Adrenal gland (tissue), 12 donors: ENCODE results near the gene KCTD5. TPM values are rescaled to one million over a fixed set of nuclear protein-coding genes. Genes with fewer than 3 reads are reported as not detected.

Source experiments
- DNase-seq, 7 donors: peaks; one replicate each; pipeline ENCODE4 v3.0.0-alpha.2; 2019 to 2020
- H3K27ac ChIP-seq, 5 donors: fragments of 200-600 bp; sonication (generic) in 4 of 5; 1 replicate in 3 of 5; 2 replicates in 2 of 5; pipeline versions ENCODE4 v1.5.1 to v1.8.0; 2016 to 2020; ENCODE audit warnings: mild to moderate bottlenecking in 1 of 5
- H3K27me3 ChIP-seq: fragments of 200-600 bp; 2 replicates; pipeline ENCODE4 v1.8.0; 2021
- H3K36me3 ChIP-seq, 2 donors: fragments of 200-600 bp; replicated peaks in 1 of 2; 1 replicate in 1 of 2; 2 replicates in 1 of 2; pipeline versions ENCODE4 v1.5.1 to v1.8.0; 2018 to 2022
- H3K4me1 ChIP-seq, 2 donors: fragments of 200-600 bp; replicated peaks in 1 of 2; 1 replicate in 1 of 2; 2 replicates in 1 of 2; pipeline versions ENCODE4 v1.5.1 to v1.8.0; 2018 to 2021
- H3K4me3 ChIP-seq, 4 donors: fragments of 200-600 bp; sonication (generic) in 3 of 4; one replicate each; pipeline ENCODE4 v1.5.1; 2016 to 2018
- H3K9me3 ChIP-seq, 3 donors: fragments of 200-600 bp; sonication (generic) in 1 of 3; replicated peaks in 1 of 3; 1 replicate in 2 of 3; 2 replicates in 1 of 3; pipeline versions ENCODE4 v1.5.1 to v1.8.0; 2016 to 2021
- POLR2A ChIP-seq, 2 donors: fragments of 450-650 bp; IDR thresholded peaks; one replicate each; pipeline ENCODE4 v1.6.1; 2017; ENCODE audit warnings: antibody characterized with exemption in 2 of 2, mild to moderate bottlenecking in 2 of 2, moderate library complexity in 1 of 2
- WGBS, 4 donors: extraction: QIAGEN DNeasy Blood & Tissue Kit in 2 of 4; methylation state at CpG; one replicate each; pipeline versions ENCODE4 v1.1.5 to v1.1.7; 2013 to 2017; 5-methylcytosine and 5-hydroxymethylcytosine counted together
- intact Hi-C, 2 donors: fragments of 100-400 bp; cut with DNase I; formaldehyde crosslinking; loops; one replicate each; pipeline versions ENCODE4 v1.14.1 to v1.15.0; 2022 to 2023
- polyA plus RNA-seq, 3 donors: library from polyadenylated mRNA; stranded (reverse); fragments of 200-250 nt in 2 of 3; fragments of 350-450 nt in 1 of 3; fragmentation: Illumina TruSeq in 1 of 3; extraction: RNeasy Lipid Tissue Mini Kit (QIAGEN cat#74804) in 1 of 3; gene quantifications; one replicate each; pipeline ENCODE4 v1.2.3, GENCODE V29; 2013 to 2014
- total RNA-seq, 9 donors: library from RNA; depleted of rRNA in 4 of 9; stranded (reverse); fragments of >200 nt in 4 of 9; fragments of 120-200 nt in 1 of 9; fragmentation: NEBNext Ultra II Directional in 1 of 9; extraction: Animal tissue kit (Norgen Biotek cat#: 25700) in 1 of 9; gene quantifications; one replicate each; pipeline versions ENCODE4 v1.1.0 to v1.2.4, GENCODE V29; 2013 to 2023
- TF ChIP-seq, protein P1 (sequence below), 6 experiments: fragments of 450-650 bp in 4 of 6; fragments of 200-600 bp in 2 of 6; sonication (generic) in 1 of 6; IDR thresholded peaks; 1 replicate in 5 of 6; 2 replicates in 1 of 6; pipeline versions ENCODE4 v1.5.1 to v1.8.0; 2016 to 2021; ENCODE audit warnings: antibody characterized with exemption in 6 of 6, mild to moderate bottlenecking in 2 of 6, moderate library complexity in 1 of 6
- donor health status: healthy with polysubstance abuse.
- donor health status: Bipolar disorder and iron deficiency.
- donor health status: DM: yes; HTN: yes; CAD: no.
- donor health status: DM: no; HTN: no; CAD: no.
- donor health status: DM: no; HTN: no; CAD: no.
- donor health status: DM: yes; HTN: yes; CAD: no.

KCTD5 gene
- total and polyA plus RNA-seq, 12 donors: 11.0 to 81.5 (median 18.7) TPM

DNA sequence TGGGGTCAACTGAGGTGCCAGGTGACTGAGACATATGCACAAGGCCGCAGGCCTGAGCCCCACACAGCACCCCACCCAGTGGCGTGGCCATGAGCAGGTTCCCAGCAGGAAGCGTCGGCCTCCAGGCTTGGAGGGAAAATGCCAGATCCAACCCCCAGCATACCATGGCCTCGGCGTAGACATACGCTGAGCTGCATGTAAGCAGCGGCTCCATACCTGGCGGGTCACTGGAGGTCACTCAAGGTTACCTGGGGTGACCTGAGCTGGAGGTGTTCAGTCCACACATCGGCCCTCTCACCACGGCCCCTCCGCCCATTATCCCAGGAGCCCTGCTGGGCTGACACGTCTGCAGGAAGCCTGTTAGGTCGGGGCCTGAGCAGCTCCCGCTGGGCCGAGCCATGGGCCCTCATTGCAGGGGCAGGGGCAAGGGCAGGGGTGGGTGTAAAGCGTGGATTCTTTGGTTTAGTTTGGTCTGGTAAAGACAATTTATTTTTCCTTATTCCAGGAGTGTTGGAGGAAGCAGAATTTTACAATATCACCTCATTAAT is 15.2 kb downstream of the KCTD5 start:
- H3K27me3 ChIP-seq: no peaks in the 10 kb centered on the region
- H3K36me3 ChIP-seq: peaks cover 0 to 53% of the 10 kb centered on the region in 2 donors
- no peak overlapping the region for H3K4me3 ChIP-seq
- no peaks in the 10 kb centered on the region for H3K9me3 ChIP-seq
- H3K4me1 ChIP-seq: peaks cover 6 to 13% of the 10 kb centered on the region in 2 donors
- TF ChIP-seq, protein P1, sequence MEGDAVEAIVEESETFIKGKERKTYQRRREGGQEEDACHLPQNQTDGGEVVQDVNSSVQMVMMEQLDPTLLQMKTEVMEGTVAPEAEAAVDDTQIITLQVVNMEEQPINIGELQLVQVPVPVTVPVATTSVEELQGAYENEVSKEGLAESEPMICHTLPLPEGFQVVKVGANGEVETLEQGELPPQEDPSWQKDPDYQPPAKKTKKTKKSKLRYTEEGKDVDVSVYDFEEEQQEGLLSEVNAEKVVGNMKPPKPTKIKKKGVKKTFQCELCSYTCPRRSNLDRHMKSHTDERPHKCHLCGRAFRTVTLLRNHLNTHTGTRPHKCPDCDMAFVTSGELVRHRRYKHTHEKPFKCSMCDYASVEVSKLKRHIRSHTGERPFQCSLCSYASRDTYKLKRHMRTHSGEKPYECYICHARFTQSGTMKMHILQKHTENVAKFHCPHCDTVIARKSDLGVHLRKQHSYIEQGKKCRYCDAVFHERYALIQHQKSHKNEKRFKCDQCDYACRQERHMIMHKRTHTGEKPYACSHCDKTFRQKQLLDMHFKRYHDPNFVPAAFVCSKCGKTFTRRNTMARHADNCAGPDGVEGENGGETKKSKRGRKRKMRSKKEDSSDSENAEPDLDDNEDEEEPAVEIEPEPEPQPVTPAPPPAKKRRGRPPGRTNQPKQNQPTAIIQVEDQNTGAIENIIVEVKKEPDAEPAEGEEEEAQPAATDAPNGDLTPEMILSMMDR (IDR thresholded peaks at IDR 0.05): no peak
- no peak for TF ChIP-seq POLR2A (IDR thresholded peaks at IDR 0.05)
- WGBS, 4 donors: 94 to 98% (median 95%) methylated on average over 9 to 17 of the region's 17 CpGs
- intact Hi-C loops: no loop called here
- no peak for DNase-seq
- H3K27ac ChIP-seq: no peak overlapping the region

DNA sequence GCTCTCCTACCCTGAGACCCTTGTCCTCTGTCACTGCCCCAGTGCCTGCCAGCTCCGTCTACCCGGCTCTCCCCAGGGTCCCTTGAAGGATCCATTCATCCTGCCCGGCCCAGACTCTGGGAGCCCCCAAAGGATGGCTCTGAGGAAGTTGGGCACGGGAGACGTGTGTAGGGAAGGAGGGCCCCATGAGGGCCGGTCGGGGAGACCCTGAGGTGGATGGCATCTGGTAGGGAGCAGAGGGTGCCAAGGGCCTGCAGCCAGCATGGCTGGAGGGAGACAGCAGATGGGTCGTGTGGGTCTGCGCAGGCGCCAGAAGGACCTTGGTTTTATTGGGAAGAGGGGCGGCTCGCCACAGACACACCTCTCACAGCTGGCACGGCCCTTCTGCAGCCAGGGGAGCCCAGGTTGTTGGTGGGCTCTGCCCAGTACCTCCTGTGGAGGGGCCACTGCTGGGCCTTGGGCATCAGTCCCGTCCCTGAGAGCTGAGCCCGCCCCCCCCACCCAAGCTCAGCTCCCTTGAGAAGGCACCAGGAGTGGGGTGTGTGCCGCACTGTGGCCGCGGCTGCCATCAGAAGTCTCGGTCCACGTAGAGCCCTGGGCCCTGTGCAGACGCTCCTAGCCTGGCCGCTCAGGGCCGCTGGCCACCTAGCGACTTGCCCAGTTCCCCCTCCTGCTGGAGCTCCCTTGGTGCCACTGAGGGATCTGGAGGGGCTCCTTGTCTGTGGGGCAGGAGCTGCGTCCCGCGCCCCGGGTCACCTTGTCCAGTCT is 16.0 kb downstream of the KCTD5 start:
- no peak overlapping the region for H3K27ac ChIP-seq
- H3K9me3 ChIP-seq: no peaks in the 10 kb centered on the region
- H3K27me3 ChIP-seq: no peaks in the 10 kb centered on the region
- WGBS, 4 donors: 90 to 95% (median 92%) methylated on average over 14 to 28 of the region's 28 CpGs
- TF ChIP-seq POLR2A (IDR thresholded peaks at IDR 0.05): no peak
- TF ChIP-seq, protein P1 (IDR thresholded peaks at IDR 0.05): no peak
- intact Hi-C loops: no loop called here
- DNase-seq: no peak
- peaks cover 0 to 61% of the 10 kb centered on the region in 2 donors for H3K36me3 ChIP-seq
- peaks cover 0 to 5% of the 10 kb centered on the region in 2 donors for H3K4me1 ChIP-seq
- no peak overlapping the region for H3K4me3 ChIP-seq

DNA sequence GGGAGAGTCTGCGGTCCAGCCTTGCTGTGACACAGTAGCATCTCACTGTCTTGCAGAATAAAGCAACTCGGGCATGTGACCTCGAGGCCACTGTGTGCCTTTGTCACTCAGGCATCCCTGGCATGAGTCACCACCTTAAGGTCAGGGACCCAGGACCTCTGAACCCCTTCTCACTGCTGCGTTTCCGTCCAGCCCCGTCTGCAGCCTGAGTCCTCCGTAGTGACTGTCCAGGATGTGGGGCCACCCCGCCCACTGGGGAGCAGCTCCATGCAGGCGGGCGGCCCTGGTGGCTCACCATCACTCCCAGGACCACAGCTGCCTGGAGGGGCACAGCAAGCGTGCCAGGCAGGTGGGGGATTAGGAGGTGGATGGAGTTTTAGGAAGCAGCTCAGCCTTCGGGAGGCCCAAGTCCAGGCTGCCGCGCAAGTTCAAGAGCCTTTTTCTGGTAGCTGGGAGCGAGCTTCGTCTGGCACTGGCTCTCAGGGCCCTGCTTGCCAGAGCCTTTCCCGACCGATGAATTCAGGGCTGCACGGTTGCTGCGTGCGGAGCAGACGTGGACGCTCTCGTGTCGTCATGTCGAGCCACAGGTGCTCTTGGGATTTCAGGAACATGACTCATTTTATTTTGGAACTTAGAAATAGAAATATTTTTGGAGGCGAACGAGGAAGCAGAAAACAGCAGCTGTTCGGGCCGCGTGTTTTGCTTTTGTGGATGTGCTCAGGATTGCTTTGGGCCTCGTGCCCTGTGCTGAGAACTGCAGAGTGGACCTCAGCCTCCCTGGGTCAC is 16.8 kb downstream of the KCTD5 start:
- Histone ChIP-seq H3K27me3 (no peaks in the 10 kb centered on the region), H3K36me3 (peaks cover 0 to 69% of the 10 kb centered on the region in 2 donors), H3K4me3 (no peak overlapping the region), H3K27ac (no peak overlapping the region), H3K4me1 (peaks cover 0 to 5% of the 10 kb centered on the region in 2 donors), H3K9me3 (no peaks in the 10 kb centered on the region)
- intact Hi-C loops: no loop called here
- DNase-seq: peak in 4 of 7 donors; percentile 41 to 70 (median 64)
- 80 to 91% (median 84%) methylated on average over 20 to 32 of the region's 32 CpGs for WGBS, 4 donors
- TF ChIP-seq, protein P1 (IDR thresholded peaks at IDR 0.05): no peak
- TF ChIP-seq POLR2A (IDR thresholded peaks at IDR 0.05): no peak
